Nephron progenitor cell (in vitro differentiated cells): ENCODE measurements around the gene IFITM1.
A peak's percentile ranks its signal among the peaks of the same experiment; 100 is the strongest.

Experiments
- DNase-seq: peaks from one replicate; pipeline ENCODE4 v3.0.0; 2021
- H3K27ac Mint-ChIP-seq: 2 replicates; pipeline ENCODE4 v1.8.0; 2021; ENCODE audit warnings: mild to moderate bottlenecking, moderate library complexity, mixed read lengths
- H3K27me3 Mint-ChIP-seq: 2 replicates; pipeline ENCODE4 v1.8.0; 2021; ENCODE audit warnings: mild to moderate bottlenecking, low read depth, mixed read lengths; ENCODE audit not compliant: poor library complexity
- H3K36me3 Mint-ChIP-seq: 2 replicates; pipeline ENCODE4 v1.8.0; 2021; ENCODE audit warnings: low read depth, mixed read lengths
- H3K4me1 Mint-ChIP-seq: 2 replicates; pipeline ENCODE4 v1.8.0; 2021; ENCODE audit warnings: mixed read lengths
- H3K4me3 Mint-ChIP-seq: 2 replicates; pipeline ENCODE4 v1.8.0; 2021; ENCODE audit warnings: mild to moderate bottlenecking, moderate library complexity, mixed read lengths
- H3K9me3 Mint-ChIP-seq: 2 replicates; pipeline ENCODE4 v1.8.0; 2021; ENCODE audit warnings: mild to moderate bottlenecking, moderate library complexity, mixed read lengths
- CTCF ChIP-seq: fragments of 200-600 bp; sonication (generic); IDR thresholded peaks from 2 replicates; pipeline ENCODE4 v1.5.0; 2021; ENCODE audit warnings: antibody characterized with exemption

The IFITM1 gene

GRCh38 chr11:281486-282161 is 32.2 kb upstream of the IFITM1 start:
- H3K4me3 Mint-ChIP-seq, result no peak overlapping the region
- H3K9me3 Mint-ChIP-seq, result peaks cover 13% of the 10 kb centered on the region
- H3K4me1 Mint-ChIP-seq, result peaks cover 56% of the 10 kb centered on the region
- no peak for DNase-seq
- H3K27me3 Mint-ChIP-seq, result peaks cover 7% of the 10 kb centered on the region
- no peak for TF ChIP-seq CTCF
- H3K27ac Mint-ChIP-seq, result peak overlapping the region; percentile 21
- peaks cover 3% of the 10 kb centered on the region for H3K36me3 Mint-ChIP-seq

- peaks cover 8% of the 10 kb centered on the region for H3K9me3 Mint-ChIP-seq
- H3K4me3 Mint-ChIP-seq, result no peak overlapping the region
- DNase-seq, result no peak
- peaks cover 3% of the 10 kb centered on the region for H3K36me3 Mint-ChIP-seq
- H3K4me1 Mint-ChIP-seq, result peaks cover 61% of the 10 kb centered on the region
- H3K27me3 Mint-ChIP-seq, result peaks cover 7% of the 10 kb centered on the region
- TF ChIP-seq CTCF, result no peak
- H3K27ac Mint-ChIP-seq, result peak overlapping the region; percentile 21
Observed at GRCh38 chr11:282171-282570, 31.7 kb upstream of the IFITM1 start.

- no peak for DNase-seq
- Mint-ChIP-seq H3K4me3 (peak overlapping the region; percentile 20), H3K27ac (peak overlapping the region; percentile 29)
Observed at GRCh38 chr11:282630-283360, 31.0 kb upstream of the IFITM1 start.

GRCh38 chr11:283405-284104 is 30.3 kb upstream of the IFITM1 start:
- no peak for TF ChIP-seq CTCF
- H3K36me3 Mint-ChIP-seq, result no peaks in the 10 kb centered on the region
- peak overlapping the region; percentile 70 for H3K27ac Mint-ChIP-seq
- DNase-seq, result no peak
- H3K4me3 Mint-ChIP-seq, result peak overlapping the region; percentile 14
- H3K9me3 Mint-ChIP-seq, result no peaks in the 10 kb centered on the region
- H3K27me3 Mint-ChIP-seq, result peaks cover 12% of the 10 kb centered on the region
- H3K4me1 Mint-ChIP-seq, result peaks cover 60% of the 10 kb centered on the region

More at GRCh38 chr11:282630-283360, 31.0 kb upstream of the IFITM1 start:
- H3K9me3 Mint-ChIP-seq, result peaks cover 4% of the 10 kb centered on the region
- peaks cover 8% of the 10 kb centered on the region for H3K27me3 Mint-ChIP-seq
- no peaks in the 10 kb centered on the region for H3K36me3 Mint-ChIP-seq
- no peak for TF ChIP-seq CTCF
- H3K4me1 Mint-ChIP-seq, result peaks cover 59% of the 10 kb centered on the region

GRCh38 chr11:284105-285020 is 29.5 kb upstream of the IFITM1 start:
- TF ChIP-seq CTCF, result no peak
- H3K27me3 Mint-ChIP-seq, result peaks cover 12% of the 10 kb centered on the region
- H3K4me1 Mint-ChIP-seq, result peaks cover 57% of the 10 kb centered on the region
- H3K9me3 Mint-ChIP-seq, result no peaks in the 10 kb centered on the region
- H3K27ac Mint-ChIP-seq, result peak overlapping the region; percentile 70
- no peaks in the 10 kb centered on the region for H3K36me3 Mint-ChIP-seq
- DNase-seq, result peak; percentile 59
- H3K4me3 Mint-ChIP-seq, result peak overlapping the region; percentile 14
